Measurements from ENCODE around the gene RIC8B. TPM values are rescaled to one million over a fixed set of nuclear protein-coding genes. Genes with fewer than 3 reads are reported as not detected.

The RIC8B gene
- total RNA-seq, 2 donors from 2014 or later: 13.9 to 14.6 TPM

DNA sequence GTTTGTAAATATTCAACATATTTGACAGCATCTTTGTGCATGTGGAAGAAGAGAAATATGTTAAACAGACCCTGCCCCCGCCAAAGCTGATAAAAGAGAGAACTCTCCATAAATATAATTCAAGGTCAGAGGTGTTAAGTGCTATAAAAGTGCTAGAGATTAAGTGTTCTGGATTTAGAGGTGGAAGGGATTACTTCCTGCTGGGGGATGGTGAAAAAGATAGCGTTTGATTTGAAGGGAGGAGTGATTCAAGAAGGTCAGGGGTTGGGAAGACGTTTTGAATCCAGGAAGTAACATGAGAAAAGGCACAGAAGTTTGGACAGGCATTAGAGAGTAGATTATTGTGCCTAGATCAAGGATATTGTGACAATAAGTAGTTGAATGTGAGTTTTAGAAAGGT lies 30.2 kb downstream of the RIC8B start:
- TF ChIP-seq, protein P1, sequence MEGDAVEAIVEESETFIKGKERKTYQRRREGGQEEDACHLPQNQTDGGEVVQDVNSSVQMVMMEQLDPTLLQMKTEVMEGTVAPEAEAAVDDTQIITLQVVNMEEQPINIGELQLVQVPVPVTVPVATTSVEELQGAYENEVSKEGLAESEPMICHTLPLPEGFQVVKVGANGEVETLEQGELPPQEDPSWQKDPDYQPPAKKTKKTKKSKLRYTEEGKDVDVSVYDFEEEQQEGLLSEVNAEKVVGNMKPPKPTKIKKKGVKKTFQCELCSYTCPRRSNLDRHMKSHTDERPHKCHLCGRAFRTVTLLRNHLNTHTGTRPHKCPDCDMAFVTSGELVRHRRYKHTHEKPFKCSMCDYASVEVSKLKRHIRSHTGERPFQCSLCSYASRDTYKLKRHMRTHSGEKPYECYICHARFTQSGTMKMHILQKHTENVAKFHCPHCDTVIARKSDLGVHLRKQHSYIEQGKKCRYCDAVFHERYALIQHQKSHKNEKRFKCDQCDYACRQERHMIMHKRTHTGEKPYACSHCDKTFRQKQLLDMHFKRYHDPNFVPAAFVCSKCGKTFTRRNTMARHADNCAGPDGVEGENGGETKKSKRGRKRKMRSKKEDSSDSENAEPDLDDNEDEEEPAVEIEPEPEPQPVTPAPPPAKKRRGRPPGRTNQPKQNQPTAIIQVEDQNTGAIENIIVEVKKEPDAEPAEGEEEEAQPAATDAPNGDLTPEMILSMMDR (IDR thresholded peaks at IDR 0.05): no peak
- Histone ChIP-seq H3K4me1 (no peaks in the 10 kb centered on the region), H3K27ac (no peak overlapping the region), H3K4me3 (no peak overlapping the region), H3K27me3 (no peaks in the 10 kb centered on the region), H3K9ac (ENCODE audit: low read depth in 2 of 2, low read length in 2 of 2) (no peak overlapping the region), H3K9me3 (no peaks in the 10 kb centered on the region), H3K36me3 (no peaks in the 10 kb centered on the region)
- intact Hi-C loops (cut with DNase I): no loop called here
- DNase-seq: no peak

DNA sequence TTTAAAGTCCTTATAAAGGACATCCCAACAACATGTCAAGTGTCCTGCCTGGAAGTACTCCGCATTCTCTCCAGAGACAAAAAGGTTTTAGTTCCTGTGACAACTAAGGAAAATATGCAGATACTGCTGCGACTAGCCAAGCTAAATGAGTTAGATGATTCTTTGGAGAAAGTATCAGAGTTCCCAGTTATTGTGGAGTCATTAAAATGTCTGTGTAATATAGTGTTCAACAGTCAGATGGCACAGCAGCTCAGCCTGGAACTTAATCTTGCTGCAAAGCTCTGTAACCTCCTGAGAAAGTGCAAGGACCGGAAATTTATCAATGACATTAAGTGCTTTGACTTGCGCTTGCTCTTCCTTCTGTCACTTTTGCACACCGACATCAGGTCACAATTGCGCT lies 40.2 kb downstream of the RIC8B start:
- no peak overlapping the region for H3K9ac ChIP-seq (ENCODE audit: low read depth in 2 of 2, low read length in 2 of 2)
- TF ChIP-seq, protein P1 (IDR thresholded peaks at IDR 0.05): no peak
- H3K4me3 ChIP-seq: no peak overlapping the region
- H3K9me3 ChIP-seq: no peaks in the 10 kb centered on the region
- H3K27me3 ChIP-seq: no peaks in the 10 kb centered on the region
- intact Hi-C loops (cut with DNase I): no loop called here
- no peak overlapping the region for H3K27ac ChIP-seq
- H3K36me3 ChIP-seq: no peaks in the 10 kb centered on the region
- no peak for DNase-seq
- no peaks in the 10 kb centered on the region for H3K4me1 ChIP-seq

DNA sequence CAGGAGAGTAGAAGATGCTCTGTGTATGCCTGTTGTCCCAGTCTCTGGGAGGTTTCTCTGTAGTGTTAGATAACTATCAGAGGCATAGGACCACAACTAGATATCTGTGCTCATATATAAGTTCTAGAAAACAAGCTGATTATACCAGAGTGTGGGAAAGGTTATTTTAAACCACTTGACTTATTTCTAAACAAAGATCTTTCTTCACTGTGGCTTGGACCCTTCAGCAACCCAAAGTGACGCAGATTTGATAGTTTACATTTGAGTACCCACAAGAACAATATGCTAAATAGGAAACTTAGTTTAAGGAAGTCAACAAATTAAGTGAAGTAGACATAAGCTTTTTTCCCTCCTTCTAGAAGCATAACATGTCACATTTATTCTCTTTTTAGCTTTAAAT lies 41.3 kb downstream of the RIC8B start:
- no peak overlapping the region for H3K9ac ChIP-seq (ENCODE audit: low read depth in 2 of 2, low read length in 2 of 2)
- TF ChIP-seq, protein P1 (IDR thresholded peaks at IDR 0.05): no peak
- no peak for DNase-seq
- intact Hi-C loops (cut with DNase I): no loop called here
- no peaks in the 10 kb centered on the region for H3K27me3 ChIP-seq
- H3K4me3 ChIP-seq: no peak overlapping the region
- H3K4me1 ChIP-seq: no peaks in the 10 kb centered on the region
- H3K9me3 ChIP-seq: no peaks in the 10 kb centered on the region
- no peak overlapping the region for H3K27ac ChIP-seq
- no peaks in the 10 kb centered on the region for H3K36me3 ChIP-seq

DNA sequence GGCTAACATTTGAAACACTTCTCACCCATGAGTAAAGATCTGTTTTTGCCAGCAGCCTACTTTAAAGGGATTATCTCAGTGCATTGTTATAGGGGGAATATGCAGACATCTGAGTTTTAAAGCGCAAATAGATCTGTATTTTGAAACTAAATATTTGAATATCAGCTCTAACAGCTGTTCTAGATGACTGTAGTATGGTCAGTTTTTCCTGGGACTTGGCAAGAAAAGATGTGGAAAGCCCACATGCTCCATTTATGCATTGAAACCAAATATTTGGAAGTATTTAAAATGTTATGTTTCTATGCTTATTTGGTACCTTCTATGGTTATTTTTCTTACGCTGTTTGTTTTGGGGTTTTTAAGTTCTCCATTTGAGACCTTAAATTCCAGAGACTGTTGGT lies 41.7 kb downstream of the RIC8B start:
- no peak overlapping the region for H3K4me3 ChIP-seq
- intact Hi-C loops (cut with DNase I): no loop called here
- H3K4me1 ChIP-seq: no peaks in the 10 kb centered on the region
- no peak overlapping the region for H3K27ac ChIP-seq
- TF ChIP-seq, protein P1 (IDR thresholded peaks at IDR 0.05): no peak
- H3K9ac ChIP-seq (ENCODE audit: low read depth in 2 of 2, low read length in 2 of 2): no peak overlapping the region
- H3K27me3 ChIP-seq: no peaks in the 10 kb centered on the region
- no peaks in the 10 kb centered on the region for H3K36me3 ChIP-seq
- DNase-seq: no peak
- H3K9me3 ChIP-seq: no peaks in the 10 kb centered on the region

DNA sequence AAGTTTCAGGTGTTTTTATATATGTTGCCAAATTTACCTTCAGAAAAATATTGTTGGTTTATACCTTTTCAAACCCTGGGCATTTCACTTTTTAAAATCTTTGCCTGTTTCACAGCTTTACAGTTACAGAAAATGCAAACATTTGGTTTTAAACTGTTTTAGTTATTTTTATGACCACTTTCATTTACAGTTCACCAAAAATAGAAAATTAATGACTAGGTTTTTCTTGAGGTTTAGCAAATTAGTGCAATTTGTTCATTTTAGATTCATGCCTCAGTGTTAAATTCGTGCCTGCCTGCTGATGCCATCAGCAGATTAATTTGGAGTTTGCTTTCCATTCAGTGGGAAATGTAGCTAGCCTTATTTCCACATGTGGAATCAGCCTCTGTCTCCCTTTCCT lies 45.5 kb downstream of the RIC8B start:
- no peak for DNase-seq
- no peaks in the 10 kb centered on the region for H3K4me1 ChIP-seq
- no peak overlapping the region for H3K4me3 ChIP-seq
- no peaks in the 10 kb centered on the region for H3K36me3 ChIP-seq
- no peaks in the 10 kb centered on the region for H3K27me3 ChIP-seq
- intact Hi-C loops (cut with DNase I): no loop called here
- TF ChIP-seq, protein P1 (IDR thresholded peaks at IDR 0.05): no peak
- no peak overlapping the region for H3K27ac ChIP-seq
- H3K9ac ChIP-seq (ENCODE audit: low read depth in 2 of 2, low read length in 2 of 2): no peak overlapping the region
- H3K9me3 ChIP-seq: no peaks in the 10 kb centered on the region

DNA sequence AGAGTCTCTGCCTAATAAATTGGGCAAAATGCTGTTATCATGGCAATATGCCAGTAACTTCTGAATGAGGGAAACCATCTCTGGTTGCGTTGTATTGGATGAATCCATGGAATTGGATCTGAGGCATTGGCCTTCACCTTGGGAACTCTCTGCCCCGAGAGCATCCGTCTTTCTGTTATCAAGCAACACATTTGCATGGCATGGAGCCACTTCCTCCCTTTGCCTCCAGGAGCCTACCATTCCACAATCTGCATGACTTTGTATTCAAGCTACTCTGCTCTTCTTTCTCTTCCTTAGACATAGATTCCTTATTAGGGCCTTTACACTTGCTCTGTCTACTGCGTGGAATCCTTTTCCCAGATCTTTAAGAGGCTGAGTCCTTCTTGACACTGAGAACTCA lies 57.2 kb downstream of the RIC8B start:
- no peak overlapping the region for H3K27ac ChIP-seq
- no peak overlapping the region for H3K9ac ChIP-seq (ENCODE audit: low read depth in 2 of 2, low read length in 2 of 2)
- H3K27me3 ChIP-seq: no peaks in the 10 kb centered on the region
- TF ChIP-seq, protein P1 (IDR thresholded peaks at IDR 0.05): no peak
- no peak for DNase-seq
- no peaks in the 10 kb centered on the region for H3K4me1 ChIP-seq
- H3K9me3 ChIP-seq: no peaks in the 10 kb centered on the region
- intact Hi-C loops (cut with DNase I): no loop called here
- H3K36me3 ChIP-seq: no peaks in the 10 kb centered on the region
- H3K4me3 ChIP-seq: no peak overlapping the region

All from colonic mucosa (tissue), 4 donors.